Ovary (tissue), 9 donors: Measurements from ENCODE around the gene ARHGAP22. TPM values are rescaled to one million over a fixed set of nuclear protein-coding genes. Genes with fewer than 3 reads are reported as not detected.

Experiments
- DNase-seq, 5 donors: peaks; one replicate each; pipeline ENCODE4 v3.0.0-alpha.2; 2019 to 2020
- H3K27ac ChIP-seq, 2 donors: fragments of 200-600 bp; one replicate each; pipeline versions ENCODE4 v1.5.1 to v1.8.0; 2019 to 2022
- H3K27me3 ChIP-seq: fragments of 200-600 bp; one replicate; pipeline ENCODE4 v1.8.0; 2022
- H3K36me3 ChIP-seq: fragments of 200-600 bp; sonication (generic); one replicate; pipeline ENCODE4 v1.5.1; 2019
- H3K4me1 ChIP-seq: one replicate; pipeline ENCODE4 v1.8.1; 2013; ENCODE audit warnings: mild to moderate bottlenecking, moderate library complexity; ENCODE audit not compliant: insufficient read depth
- H3K4me3 ChIP-seq: fragments of 200-600 bp; sonication (generic); one replicate; pipeline ENCODE4 v1.5.1; 2017
- H3K9me3 ChIP-seq, 2 donors: fragments of 200-600 bp in 1 of 2; sonication (generic) in 1 of 2; one replicate each; pipeline versions ENCODE4 v1.5.1 to v1.8.1; 2013 to 2019; ENCODE audit warnings: mild to moderate bottlenecking in 1 of 2, moderate library complexity in 1 of 2
- EP300 ChIP-seq: sonication (generic); formaldehyde crosslinking; IDR thresholded peaks from one replicate; pipeline ENCODE4 v1.6.1; 2017; ENCODE audit warnings: antibody characterized with exemption
- POLR2A ChIP-seq: fragments of 450-650 bp; IDR thresholded peaks from one replicate; pipeline ENCODE4 v1.6.1; 2017; ENCODE audit warnings: antibody characterized with exemption, mild to moderate bottlenecking, moderate library complexity
- WGBS, 3 donors: extraction: QIAGEN DNeasy Blood & Tissue Kit in 1 of 3; methylation state at CpG; one replicate each; pipeline versions ENCODE4 v1.1.5 to v1.1.7; 2013 to 2017; 5-methylcytosine and 5-hydroxymethylcytosine counted together
- intact Hi-C, 4 donors: fragments of 100-400 bp; cut with DNase I; formaldehyde crosslinking; loops; one replicate each; pipeline versions ENCODE4 v1.11.0 to v1.15.1; 2022 to 2023
- polyA plus RNA-seq, 2 donors: library from polyadenylated mRNA; stranded (reverse); fragments of 200-250 nt in 1 of 2; fragments of 350-450 nt in 1 of 2; fragmentation: Illumina TruSeq in 1 of 2; extraction: RNeasy Lipid Tissue Mini Kit (QIAGEN cat#74804) in 1 of 2; gene quantifications; one replicate each; pipeline ENCODE4 v1.2.3, GENCODE V29; 2013 to 2014
- total RNA-seq, 7 donors: library from RNA; depleted of rRNA in 2 of 7; stranded (reverse); fragments of >200 nt in 2 of 7; fragmentation: NEBNext Ultra II Directional in 3 of 7; extraction: Animal tissue kit (Norgen Biotek cat#: 25700) in 3 of 7; gene quantifications; one replicate each; pipeline versions ENCODE4 v1.1.0 to v1.2.4, GENCODE V29; 2016 to 2023
- TF ChIP-seq, protein P1 (sequence below), 3 donors: fragments of 450-650 bp in 2 of 3; fragments of 200-600 bp in 1 of 3; IDR thresholded peaks; one replicate each; pipeline versions ENCODE4 v1.5.1 to v1.8.0; 2016 to 2022; ENCODE audit warnings: antibody characterized with exemption in 3 of 3, mild to moderate bottlenecking in 1 of 3
- donor health status: DM: no; HTN: no; CAD: no; lungs with moderate emphysema.
- donor health status: DM: no; HTN: no; CAD: no.
- donor health status: Bipolar disorder and iron deficiency.
- donor health status: DM: yes; HTN: yes; CAD: no.
- donor health status: DM: no; HTN: no; CAD: no.
- donor health status: DM: yes; HTN: yes; CAD: no.

The ARHGAP22 gene
- total and polyA plus RNA-seq, 9 donors = 3.9 to 14.3 (median 5.7) TPM

DNA sequence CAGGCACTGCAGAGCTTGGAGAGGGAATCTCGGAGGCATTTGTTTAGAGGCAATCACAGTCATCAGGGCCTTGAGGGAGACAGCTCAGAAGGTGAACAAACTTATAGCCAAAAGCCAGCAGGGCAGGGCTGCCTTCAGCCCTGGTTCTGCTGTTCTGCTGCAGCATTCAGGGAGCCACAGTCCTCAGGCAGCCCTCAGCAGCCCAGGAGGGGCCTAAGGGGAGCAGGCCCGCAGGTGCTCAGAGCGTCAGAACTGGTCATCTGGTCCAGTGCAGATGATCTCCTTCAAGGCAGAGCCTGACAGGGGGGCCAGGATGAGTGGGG lies 84.7 kb downstream of the ARHGAP22 start:
- 62 to 94% (median 85%) methylated on average over 3 of the region's 3 CpGs for WGBS, 3 donors
- peaks cover 3% of the 10 kb centered on the region for H3K4me1 ChIP-seq
- no peak for DNase-seq
- no peaks in the 10 kb centered on the region for H3K9me3 ChIP-seq
- H3K36me3 ChIP-seq = no peaks in the 10 kb centered on the region
- no peaks in the 10 kb centered on the region for H3K27me3 ChIP-seq
- H3K27ac ChIP-seq = no peak overlapping the region
- TF ChIP-seq, protein P1, sequence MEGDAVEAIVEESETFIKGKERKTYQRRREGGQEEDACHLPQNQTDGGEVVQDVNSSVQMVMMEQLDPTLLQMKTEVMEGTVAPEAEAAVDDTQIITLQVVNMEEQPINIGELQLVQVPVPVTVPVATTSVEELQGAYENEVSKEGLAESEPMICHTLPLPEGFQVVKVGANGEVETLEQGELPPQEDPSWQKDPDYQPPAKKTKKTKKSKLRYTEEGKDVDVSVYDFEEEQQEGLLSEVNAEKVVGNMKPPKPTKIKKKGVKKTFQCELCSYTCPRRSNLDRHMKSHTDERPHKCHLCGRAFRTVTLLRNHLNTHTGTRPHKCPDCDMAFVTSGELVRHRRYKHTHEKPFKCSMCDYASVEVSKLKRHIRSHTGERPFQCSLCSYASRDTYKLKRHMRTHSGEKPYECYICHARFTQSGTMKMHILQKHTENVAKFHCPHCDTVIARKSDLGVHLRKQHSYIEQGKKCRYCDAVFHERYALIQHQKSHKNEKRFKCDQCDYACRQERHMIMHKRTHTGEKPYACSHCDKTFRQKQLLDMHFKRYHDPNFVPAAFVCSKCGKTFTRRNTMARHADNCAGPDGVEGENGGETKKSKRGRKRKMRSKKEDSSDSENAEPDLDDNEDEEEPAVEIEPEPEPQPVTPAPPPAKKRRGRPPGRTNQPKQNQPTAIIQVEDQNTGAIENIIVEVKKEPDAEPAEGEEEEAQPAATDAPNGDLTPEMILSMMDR (IDR thresholded peaks at IDR 0.05) = no peak
- TF ChIP-seq POLR2A = no peak
- TF ChIP-seq EP300 = no peak
- H3K4me3 ChIP-seq = no peak overlapping the region
- intact Hi-C loops = no loop called here

- no peak overlapping the region for H3K27ac ChIP-seq
- H3K4me3 ChIP-seq = no peak overlapping the region
- H3K36me3 ChIP-seq = no peaks in the 10 kb centered on the region
- intact Hi-C loops = no loop called here
- 89 to 95% (median 94%) methylated on average over 12 of the region's 12 CpGs for WGBS, 3 donors
- TF ChIP-seq EP300 = no peak
- TF ChIP-seq, protein P1 (IDR thresholded peaks at IDR 0.05) = no peak
- no peak for TF ChIP-seq POLR2A
- no peaks in the 10 kb centered on the region for H3K9me3 ChIP-seq
- DNase-seq = no peak
- no peaks in the 10 kb centered on the region for H3K27me3 ChIP-seq
- peaks cover 3% of the 10 kb centered on the region for H3K4me1 ChIP-seq
Measured at GRCh38 chr10:48519481-48520183, 85.2 kb downstream of the ARHGAP22 start.

DNA sequence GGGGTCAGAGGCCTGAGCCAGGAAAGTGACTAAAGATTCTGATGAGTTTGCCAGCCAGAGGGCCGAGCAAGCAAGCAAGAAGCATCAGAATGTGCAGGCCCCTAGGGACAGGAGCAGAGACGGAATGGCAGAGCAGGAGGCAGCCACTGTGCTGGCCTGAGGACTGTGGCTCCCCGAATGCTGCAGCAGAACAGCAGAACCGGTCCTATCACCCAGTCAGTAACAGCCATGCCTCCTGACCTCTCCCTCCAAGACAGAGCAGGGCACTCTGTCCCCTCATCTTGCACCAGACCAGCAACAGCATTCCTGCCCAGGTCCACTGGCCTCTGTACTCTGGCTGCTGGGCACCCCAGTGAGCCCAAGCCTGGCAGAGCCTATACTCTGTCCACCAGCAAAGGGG lies 85.9 kb downstream of the ARHGAP22 start:
- H3K27ac ChIP-seq = no peak overlapping the region
- no peak for DNase-seq
- intact Hi-C loops = no loop called here
- no peaks in the 10 kb centered on the region for H3K36me3 ChIP-seq
- no peaks in the 10 kb centered on the region for H3K27me3 ChIP-seq
- H3K4me3 ChIP-seq = no peak overlapping the region
- H3K4me1 ChIP-seq = peaks cover 3% of the 10 kb centered on the region
- TF ChIP-seq, protein P1 (IDR thresholded peaks at IDR 0.05) = no peak
- TF ChIP-seq EP300 = no peak
- TF ChIP-seq POLR2A = no peak
- whole genome bisulfite sequencing, 3 donors = 86 to 91% (median 88%) methylated on average over 4 of the region's 4 CpGs
- no peaks in the 10 kb centered on the region for H3K9me3 ChIP-seq

DNA sequence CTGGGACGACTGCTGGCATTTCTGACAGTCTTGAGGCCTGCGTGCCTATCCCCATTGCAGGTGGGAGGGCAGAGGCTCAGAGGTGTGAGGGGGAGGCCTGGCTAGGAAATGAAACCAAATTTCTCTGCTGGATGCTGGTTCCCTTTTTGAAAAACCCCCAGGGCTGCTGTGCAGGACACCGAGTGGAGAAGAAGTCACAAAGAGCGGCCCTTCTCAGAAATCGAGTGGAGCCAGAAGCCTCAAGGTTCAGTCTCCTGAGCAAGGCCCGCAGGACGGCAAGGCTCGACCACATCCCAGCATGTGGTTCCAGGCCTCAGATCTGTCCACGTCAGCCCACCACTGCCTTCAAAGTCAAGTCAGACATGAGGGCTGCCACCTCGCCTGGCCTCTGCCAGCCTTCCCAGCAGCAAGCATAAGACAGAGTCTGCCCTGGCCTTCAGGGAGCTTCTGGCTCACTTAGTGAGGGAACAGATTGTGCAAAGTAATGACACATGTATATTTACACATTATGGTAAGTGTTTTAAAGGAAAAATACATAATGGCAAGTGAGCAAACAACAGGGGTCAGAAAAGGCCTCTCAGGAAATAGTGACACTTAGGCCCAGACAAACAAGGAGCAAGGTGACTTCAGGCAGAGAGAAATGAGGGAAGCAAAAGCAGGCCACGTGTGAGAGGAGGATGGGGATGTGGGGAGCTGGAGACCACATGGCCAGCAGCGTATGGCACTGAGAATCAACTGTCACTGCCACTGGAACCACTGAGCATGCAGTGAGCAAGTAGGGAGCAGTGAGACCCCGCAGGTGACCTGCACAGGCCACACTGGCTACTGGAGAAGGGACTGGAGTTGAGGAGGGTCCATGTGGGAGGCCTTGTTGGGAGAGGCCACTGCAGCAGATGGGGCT lies 86.7 kb downstream of the ARHGAP22 start:
- no peak for DNase-seq
- Histone ChIP-seq H3K27me3 (no peaks in the 10 kb centered on the region), H3K27ac (no peak overlapping the region), H3K4me1 (peaks cover 3% of the 10 kb centered on the region), H3K36me3 (no peaks in the 10 kb centered on the region), H3K9me3 (no peaks in the 10 kb centered on the region), H3K4me3 (no peak overlapping the region)
- TF ChIP-seq, protein P1 (IDR thresholded peaks at IDR 0.05) = no peak
- TF ChIP-seq EP300 (no peak), POLR2A (no peak)
- WGBS, 3 donors = 91 to 93% (median 91%) methylated on average over 13 of the region's 13 CpGs
- intact Hi-C loops = no loop called here
